GM12872 (cell line): ENCODE measurements around the gene NR6A1.

ENCODE experiments used
- TF ChIP-seq, protein P1 (sequence below): IDR thresholded peaks from 3 replicates; pipeline ENCODE4 v1.5.1; 2011; ENCODE audit warnings: low read depth, mild to moderate bottlenecking, low read length, moderate library complexity; ENCODE audit not compliant: insufficient read depth

NR6A1 gene

DNA sequence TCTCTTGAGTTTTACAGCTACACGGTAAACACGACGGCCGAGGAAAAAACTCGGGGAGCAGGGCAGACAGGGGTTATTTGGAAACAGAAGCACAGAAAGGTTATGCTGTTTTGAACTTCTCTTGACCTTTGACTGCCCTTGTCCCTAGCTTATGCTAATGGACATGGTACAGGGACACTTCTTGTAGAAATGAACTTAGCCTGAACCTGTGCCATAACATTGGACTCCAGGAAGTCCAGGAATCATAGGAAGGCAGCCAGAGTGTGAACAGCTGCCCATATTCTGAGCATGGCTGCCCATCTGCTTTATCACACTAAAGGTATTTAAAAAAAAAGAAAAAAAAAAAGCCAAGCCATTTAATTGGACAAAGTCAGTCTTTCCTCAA is 46.1 kb downstream of the NR6A1 start:
- TF ChIP-seq, protein P1, sequence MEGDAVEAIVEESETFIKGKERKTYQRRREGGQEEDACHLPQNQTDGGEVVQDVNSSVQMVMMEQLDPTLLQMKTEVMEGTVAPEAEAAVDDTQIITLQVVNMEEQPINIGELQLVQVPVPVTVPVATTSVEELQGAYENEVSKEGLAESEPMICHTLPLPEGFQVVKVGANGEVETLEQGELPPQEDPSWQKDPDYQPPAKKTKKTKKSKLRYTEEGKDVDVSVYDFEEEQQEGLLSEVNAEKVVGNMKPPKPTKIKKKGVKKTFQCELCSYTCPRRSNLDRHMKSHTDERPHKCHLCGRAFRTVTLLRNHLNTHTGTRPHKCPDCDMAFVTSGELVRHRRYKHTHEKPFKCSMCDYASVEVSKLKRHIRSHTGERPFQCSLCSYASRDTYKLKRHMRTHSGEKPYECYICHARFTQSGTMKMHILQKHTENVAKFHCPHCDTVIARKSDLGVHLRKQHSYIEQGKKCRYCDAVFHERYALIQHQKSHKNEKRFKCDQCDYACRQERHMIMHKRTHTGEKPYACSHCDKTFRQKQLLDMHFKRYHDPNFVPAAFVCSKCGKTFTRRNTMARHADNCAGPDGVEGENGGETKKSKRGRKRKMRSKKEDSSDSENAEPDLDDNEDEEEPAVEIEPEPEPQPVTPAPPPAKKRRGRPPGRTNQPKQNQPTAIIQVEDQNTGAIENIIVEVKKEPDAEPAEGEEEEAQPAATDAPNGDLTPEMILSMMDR, result no peak

DNA sequence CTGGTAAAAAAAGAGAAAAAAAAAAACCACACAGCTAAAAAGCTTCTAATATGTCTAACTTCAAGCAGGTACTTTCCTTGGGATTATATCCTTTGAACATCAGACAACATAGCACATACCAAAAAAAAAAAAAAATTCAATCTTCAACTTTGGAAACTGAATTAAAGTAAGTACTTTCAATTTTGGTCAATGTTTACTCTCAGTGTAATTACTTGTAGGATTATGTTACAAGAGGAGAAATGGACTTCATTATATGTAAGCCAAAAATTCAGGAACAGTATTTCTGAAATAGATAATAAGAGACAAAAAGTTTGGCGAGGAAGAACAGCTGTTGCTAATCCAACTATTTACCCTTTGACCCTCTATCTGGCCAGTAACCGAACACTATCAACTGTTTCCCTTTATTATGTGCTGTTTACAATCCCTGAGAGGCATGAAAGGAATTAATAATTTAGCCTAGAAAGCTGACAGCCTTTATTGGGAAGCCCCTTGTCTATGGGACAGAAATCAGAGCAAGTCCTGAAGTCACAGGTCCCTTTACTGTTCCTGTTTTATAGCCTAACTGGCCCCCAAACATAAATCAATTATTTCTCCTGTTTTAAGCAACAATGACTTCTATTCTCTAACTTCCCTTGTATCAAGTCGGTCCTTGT is 46.6 kb downstream of the NR6A1 start:
- TF ChIP-seq, protein P1, result no peak

DNA sequence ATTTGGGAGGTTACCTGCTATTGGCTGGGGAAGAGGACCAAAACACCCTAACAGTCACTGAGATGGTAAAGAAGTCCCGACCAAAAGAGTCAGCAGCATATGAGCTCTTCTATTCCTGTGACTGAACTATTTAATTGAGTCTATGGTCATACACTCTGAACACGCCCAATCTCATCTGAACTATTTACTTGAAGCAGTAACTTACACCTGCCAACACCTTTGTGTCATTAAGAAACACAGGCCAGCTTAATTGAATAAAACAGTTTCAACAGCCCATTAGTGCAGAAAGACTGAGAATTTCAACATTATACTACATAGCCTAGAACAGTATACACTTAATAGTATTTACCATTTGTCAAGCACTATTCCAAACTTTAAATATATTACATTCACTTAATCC is 47.8 kb downstream of the NR6A1 start:
- TF ChIP-seq, protein P1, result no peak

DNA sequence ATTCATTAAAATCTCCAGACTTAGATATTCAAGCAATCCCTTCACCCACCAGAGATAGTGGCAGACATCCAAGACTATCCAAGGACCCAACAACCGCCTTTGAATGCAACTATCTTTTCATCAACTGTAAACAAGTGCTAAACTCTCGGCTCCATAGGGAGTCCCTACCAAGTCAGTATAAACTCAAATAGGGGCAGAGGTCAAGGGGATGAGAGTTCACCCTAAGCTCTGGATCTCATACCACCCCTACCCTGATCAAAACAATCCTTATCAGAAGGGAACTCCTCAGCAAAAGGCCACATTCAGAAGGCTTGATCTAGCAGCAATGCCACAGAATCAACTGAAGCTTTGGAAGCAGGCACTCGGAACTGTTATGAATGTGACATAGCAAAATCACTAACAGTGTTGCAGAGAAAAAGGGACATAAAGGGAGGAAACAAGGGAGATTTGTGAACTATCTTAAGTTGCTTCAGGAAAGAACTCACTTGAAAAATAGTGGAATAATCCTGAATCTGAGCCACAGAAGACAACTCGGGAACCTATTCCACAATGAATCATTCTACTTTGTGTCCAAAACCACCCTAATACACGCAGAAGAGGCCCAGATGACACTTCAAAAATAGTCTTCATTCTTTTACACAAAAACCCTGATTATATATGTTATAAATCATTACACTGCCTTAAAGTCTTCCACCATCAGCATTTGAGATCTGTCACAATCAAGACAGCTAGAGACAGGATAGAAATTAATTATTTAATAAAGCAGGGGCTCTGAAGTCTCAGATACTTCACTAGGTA is 49.8 kb downstream of the NR6A1 start:
- TF ChIP-seq, protein P1, result no peak

DNA sequence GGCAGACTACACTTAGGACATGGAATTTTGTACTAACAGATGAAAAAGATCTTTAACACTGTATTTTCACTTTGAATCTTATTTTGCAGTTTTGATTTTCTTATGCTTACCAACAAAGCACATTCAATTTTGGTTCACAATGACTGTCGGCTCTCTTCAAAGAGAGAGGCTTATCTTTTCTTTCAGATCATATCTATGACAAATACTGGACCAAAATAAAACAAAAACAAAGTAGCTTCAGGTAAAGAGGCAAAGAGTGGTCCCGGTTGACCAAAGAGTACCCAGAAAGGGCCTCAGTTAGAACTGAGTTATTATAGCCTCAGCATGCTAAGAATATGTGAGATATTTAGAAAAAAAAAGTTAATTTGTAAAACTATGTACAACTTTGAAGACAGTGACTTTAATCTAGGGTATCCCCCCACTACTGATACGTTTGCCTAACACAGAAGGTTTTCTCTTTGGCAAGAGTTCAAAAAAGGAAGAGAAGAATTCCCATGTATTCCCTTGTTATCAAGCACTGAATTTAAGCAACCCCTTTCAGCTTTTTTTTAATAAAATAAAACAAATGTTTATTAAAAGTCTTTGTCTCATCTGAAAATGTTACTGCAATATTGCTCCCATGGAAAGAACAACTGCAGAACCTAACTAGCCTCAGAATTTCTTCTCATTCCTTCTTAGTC is 50.5 kb downstream of the NR6A1 start:
- TF ChIP-seq, protein P1, result no peak

DNA sequence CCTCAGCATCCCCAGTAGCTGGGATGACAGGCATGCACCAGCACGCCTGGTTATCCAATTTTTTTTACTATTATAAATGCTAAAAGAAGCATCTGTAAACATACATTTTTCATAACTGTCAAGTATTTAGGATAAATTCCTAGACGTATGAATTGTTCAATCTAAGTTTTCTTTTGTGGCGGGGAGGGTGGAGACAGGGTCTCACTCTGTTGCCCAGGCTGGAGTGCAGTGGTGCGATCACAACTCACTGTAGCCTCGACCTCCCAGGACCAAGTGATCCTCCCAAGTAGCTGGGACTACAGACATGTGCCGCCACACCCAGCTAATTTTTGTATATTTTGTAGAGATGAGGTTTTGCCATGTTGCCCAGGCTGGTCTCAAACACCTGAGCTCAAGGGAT is 52.2 kb downstream of the NR6A1 start:
- TF ChIP-seq, protein P1, result no peak

DNA sequence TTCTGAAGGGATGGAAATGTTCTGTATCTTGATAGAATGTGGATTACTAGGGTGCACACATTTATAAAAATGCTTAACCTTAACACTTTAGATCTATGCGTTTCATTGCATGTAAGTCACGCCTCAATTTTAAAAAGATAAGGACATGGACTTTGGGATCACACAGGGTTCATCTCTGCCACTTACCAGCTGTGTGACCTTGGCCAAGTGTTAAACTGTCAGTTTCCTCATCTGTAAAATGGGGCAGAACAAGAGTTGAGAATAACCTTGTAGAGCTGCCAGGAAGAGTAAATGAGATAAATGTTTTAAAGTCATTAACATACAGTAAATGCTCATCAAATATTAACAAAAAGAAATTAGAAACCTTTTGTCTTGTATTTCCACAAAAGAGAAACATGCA is 53.5 kb downstream of the NR6A1 start:
- TF ChIP-seq, protein P1, result no peak
